WTC11 (cell line): Measurements from ENCODE around the gene DDX11.
"Not testable (repeated sequence)": the region's sequence is repeated elsewhere in the genome, so short reads cannot be mapped to it uniquely, and the experiment has no call there.

ENCODE experiments used
- CTCF ChIP-seq: fragments of 200-600 bp; IDR thresholded peaks from 2 replicates; pipeline ENCODE4 v1.8.0; 2022; ENCODE audit warnings: antibody characterized with exemption
- PRDM15 ChIP-seq: sonication (generic); formaldehyde crosslinking; IDR thresholded peaks from 2 replicates; pipeline ENCODE4 v1.8.0; 2022; ENCODE audit warnings: missing genetic modification reagents
- USF1 ChIP-seq: sonication (generic); formaldehyde crosslinking; IDR thresholded peaks from 2 replicates; pipeline ENCODE4 v1.8.0; 2022; ENCODE audit warnings: mild to moderate bottlenecking, missing genetic modification reagents
- ZNF138 ChIP-seq: sonication (generic); formaldehyde crosslinking; conservative IDR thresholded peaks from 2 replicates; pipeline ENCODE4 v1.8.1; 2022; ENCODE audit warnings: mild to moderate bottlenecking, moderate library complexity, missing genetic modification reagents

- TF ChIP-seq ZNF138 (CRISPR knock-in tag); USF1; PRDM15; CTCF: not testable (repeated sequence)
These were observed 77.1 kb downstream of the DDX11 start for GRCh38 chr12:31150766-31151165.
